Calu3 (cell line): ENCODE measurements around the gene PREX1. TPM values are rescaled to one million over a fixed set of nuclear protein-coding genes. Genes with fewer than 3 reads are reported as not detected.

Experiments
- BruUV-seq: library from RNA; stranded (reverse); fragments of 400-500 nt; replicated peaks from 2 replicates; lab custom pipeline; 2021; lab: Mats Ljungman, UMichigan
- CTCF ChIA-PET: fragments of 300-600 bp; sonication (Branson Sonifier 250); formaldehyde crosslinking; loops from one replicate; lab custom pipeline; 2022; ENCODE audit warnings: antibody characterized with exemption; lab: Charles Lee
- DNase-seq: peaks from one replicate; pipeline ENCODE4 v3.0.0; 2022
- H3K27ac Mint-ChIP-seq: one replicate; pipeline ENCODE4 v1.8.0; 2022; ENCODE audit warnings: mixed read lengths; ENCODE audit not compliant: unreplicated experiment
- H3K27me3 Mint-ChIP-seq: one replicate; pipeline ENCODE4 v1.8.0; 2022; ENCODE audit warnings: mixed read lengths; ENCODE audit not compliant: unreplicated experiment
- H3K36me3 Mint-ChIP-seq: one replicate; pipeline ENCODE4 v1.8.0; 2022; ENCODE audit warnings: mild to moderate bottlenecking, moderate library complexity, mixed read lengths; ENCODE audit not compliant: insufficient read depth, unreplicated experiment
- H3K4me1 Mint-ChIP-seq: one replicate; pipeline ENCODE4 v1.8.0; 2022; ENCODE audit warnings: mild to moderate bottlenecking, low read depth, mixed read lengths; ENCODE audit not compliant: unreplicated experiment
- H3K4me3 Mint-ChIP-seq: one replicate; pipeline ENCODE4 v1.8.0; 2022; ENCODE audit warnings: mild to moderate bottlenecking, low read depth, moderate library complexity, mixed read lengths; ENCODE audit not compliant: unreplicated experiment
- H3K9me3 Mint-ChIP-seq: one replicate; pipeline ENCODE4 v1.8.0; 2022; ENCODE audit warnings: low read depth, mixed read lengths; ENCODE audit not compliant: unreplicated experiment
- intact Hi-C: fragments of 100-400 bp; cut with micrococcal nuclease; formaldehyde crosslinking; loops from one replicate; pipeline ENCODE4 v1.10.0; 2022; ENCODE audit not compliant: unreplicated experiment
- total RNA-seq: library from RNA; stranded (reverse); gene quantifications from 2 replicates; pipeline ENCODE4 v1.2.3, GENCODE V29; 2022
- TF ChIP-seq, protein P1 (sequence below): fragments of 200-600 bp; IDR thresholded peaks from one replicate; pipeline ENCODE4 v1.8.0; 2022; ENCODE audit warnings: antibody characterized with exemption; ENCODE audit not compliant: unreplicated experiment

The PREX1 gene
- total RNA-seq, 1 experiment from 2014 or later, result 0.31 TPM

DNA sequence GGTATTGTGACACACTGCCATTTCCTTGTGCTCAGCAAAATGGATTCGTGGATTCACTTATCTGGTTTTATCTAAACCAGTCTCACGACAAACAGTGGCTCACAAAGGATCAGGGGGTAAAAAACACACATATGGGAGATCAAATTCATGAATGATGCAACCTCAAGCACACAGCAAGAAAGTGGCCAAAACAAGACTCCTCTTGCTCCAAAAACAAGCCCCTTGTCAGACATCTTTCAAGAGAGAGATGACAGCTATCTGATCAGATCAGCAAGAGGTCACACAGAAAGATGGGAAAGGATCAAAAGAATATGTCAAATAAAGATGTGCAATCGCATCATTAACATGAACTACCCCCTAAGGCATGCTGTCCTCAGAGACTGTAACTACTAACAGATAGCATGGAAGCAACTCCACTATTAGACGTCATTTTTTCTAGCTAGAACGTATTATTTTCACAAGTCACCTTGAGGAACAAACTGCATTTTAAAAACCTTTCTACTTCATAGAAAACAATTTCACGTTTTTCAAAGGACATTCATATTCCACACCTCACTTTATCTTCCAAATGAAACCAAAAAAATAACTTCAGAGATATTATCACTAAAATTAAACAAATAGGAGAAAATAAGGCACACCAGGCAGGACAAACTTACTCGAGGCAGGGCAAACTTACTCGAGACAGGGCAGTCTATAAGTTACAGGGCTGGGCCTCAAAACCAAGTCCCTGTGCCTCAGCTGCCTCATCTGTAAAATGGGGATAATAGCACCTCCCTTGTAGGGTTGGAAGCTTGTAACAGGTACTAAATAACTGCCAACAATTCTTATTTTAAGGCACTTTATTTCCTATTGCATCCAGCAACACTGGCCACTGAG is 122.3 kb downstream of the PREX1 start:
- Mint-ChIP-seq H3K9me3 (no peaks in the 10 kb centered on the region), H3K4me3 (no peak overlapping the region), H3K27me3 (peaks cover 56% of the 10 kb centered on the region), H3K36me3 (no peaks in the 10 kb centered on the region), H3K4me1 (no peaks in the 10 kb centered on the region), H3K27ac (no peak overlapping the region)
- TF ChIP-seq, protein P1, sequence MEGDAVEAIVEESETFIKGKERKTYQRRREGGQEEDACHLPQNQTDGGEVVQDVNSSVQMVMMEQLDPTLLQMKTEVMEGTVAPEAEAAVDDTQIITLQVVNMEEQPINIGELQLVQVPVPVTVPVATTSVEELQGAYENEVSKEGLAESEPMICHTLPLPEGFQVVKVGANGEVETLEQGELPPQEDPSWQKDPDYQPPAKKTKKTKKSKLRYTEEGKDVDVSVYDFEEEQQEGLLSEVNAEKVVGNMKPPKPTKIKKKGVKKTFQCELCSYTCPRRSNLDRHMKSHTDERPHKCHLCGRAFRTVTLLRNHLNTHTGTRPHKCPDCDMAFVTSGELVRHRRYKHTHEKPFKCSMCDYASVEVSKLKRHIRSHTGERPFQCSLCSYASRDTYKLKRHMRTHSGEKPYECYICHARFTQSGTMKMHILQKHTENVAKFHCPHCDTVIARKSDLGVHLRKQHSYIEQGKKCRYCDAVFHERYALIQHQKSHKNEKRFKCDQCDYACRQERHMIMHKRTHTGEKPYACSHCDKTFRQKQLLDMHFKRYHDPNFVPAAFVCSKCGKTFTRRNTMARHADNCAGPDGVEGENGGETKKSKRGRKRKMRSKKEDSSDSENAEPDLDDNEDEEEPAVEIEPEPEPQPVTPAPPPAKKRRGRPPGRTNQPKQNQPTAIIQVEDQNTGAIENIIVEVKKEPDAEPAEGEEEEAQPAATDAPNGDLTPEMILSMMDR, result no peak
- BruUV-seq, result no TSS peak
- no peak for DNase-seq
- CTCF ChIA-PET, result interaction anchor here (0.6 kb wide), 1 partner anchor 678 kb away, joined by 3 read pairs; no protein-coding TSS in a partner anchor
- intact Hi-C loops, result no loop called here

DNA sequence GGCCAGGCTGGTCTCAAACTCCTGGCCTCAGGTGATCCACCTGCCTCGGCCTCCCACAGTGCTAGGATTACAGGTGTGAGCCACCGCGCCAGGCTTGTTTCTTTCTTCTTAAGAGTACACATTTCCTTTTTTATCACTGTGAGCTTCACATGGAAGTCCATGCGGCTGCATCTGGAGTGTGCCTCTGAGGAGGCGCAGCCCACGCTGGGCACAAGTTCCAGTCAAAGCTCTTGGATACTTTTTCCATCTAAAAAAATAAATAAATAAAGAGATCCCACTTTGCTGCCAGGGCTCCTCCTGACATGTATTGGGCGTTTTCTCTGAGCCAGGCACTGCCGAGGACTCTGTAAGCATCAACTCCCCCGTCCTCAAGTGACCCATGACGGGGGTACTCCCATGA is 123.0 kb downstream of the PREX1 start:
- no peak for DNase-seq
- Mint-ChIP-seq H3K27me3 (peaks cover 56% of the 10 kb centered on the region), H3K9me3 (no peaks in the 10 kb centered on the region), H3K36me3 (no peaks in the 10 kb centered on the region), H3K4me3 (no peak overlapping the region), H3K4me1 (no peaks in the 10 kb centered on the region), H3K27ac (no peak overlapping the region)
- TF ChIP-seq, protein P1, result no peak
- CTCF ChIA-PET, result interaction anchor here (0.6 to 1.5 kb wide), 2 partner anchors 47 to 677 kb away, joined by 3 read pairs; no protein-coding TSS in a partner anchor
- no TSS peak for BruUV-seq
- intact Hi-C loops, result no loop called here

DNA sequence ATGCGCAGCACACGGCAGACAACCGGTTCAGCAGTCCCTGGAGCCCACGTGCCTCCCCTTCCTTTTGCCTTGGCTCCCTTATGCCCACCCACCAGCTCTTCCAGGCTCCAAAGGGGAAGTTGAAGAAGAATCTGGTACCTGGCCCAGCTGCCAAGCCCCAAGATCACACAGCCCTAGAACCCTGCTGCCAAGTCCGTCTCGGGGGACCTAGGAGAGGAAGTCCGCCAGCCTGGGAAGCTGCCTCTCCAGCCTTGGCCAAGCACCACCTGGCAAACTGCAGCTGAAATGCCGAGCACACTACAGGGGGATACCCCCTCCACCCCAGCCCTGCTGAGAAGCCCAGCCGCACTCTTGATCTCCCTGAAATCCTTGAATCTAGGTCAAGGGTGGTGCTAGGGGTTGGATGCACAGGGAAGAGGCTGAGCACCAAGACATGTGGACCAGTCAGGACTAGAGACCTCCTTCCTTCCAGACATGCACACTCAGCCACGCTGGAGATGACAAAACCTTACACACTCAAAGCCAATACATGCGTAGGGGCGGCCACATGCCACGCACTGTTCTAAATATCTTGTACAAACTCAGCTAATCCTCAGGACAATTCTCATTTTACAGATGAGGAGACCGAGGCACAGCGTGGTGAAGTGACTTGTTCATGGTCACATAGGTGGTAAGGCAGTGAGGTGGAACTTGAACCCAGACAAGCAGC is 124.1 kb downstream of the PREX1 start:
- CTCF ChIA-PET, result interaction anchor here (1.5 kb wide), 1 partner anchor 46 kb away, joined by 3 read pairs; no protein-coding TSS in a partner anchor
- TF ChIP-seq, protein P1, result no peak
- H3K27me3 Mint-ChIP-seq, result peaks cover 49% of the 10 kb centered on the region
- peaks cover under 1% of the 10 kb centered on the region for H3K4me1 Mint-ChIP-seq
- H3K27ac Mint-ChIP-seq, result no peak overlapping the region
- no peak overlapping the region for H3K4me3 Mint-ChIP-seq
- no TSS peak for BruUV-seq
- H3K36me3 Mint-ChIP-seq, result no peaks in the 10 kb centered on the region
- intact Hi-C loops, result no loop called here
- no peak for DNase-seq
- no peaks in the 10 kb centered on the region for H3K9me3 Mint-ChIP-seq

DNA sequence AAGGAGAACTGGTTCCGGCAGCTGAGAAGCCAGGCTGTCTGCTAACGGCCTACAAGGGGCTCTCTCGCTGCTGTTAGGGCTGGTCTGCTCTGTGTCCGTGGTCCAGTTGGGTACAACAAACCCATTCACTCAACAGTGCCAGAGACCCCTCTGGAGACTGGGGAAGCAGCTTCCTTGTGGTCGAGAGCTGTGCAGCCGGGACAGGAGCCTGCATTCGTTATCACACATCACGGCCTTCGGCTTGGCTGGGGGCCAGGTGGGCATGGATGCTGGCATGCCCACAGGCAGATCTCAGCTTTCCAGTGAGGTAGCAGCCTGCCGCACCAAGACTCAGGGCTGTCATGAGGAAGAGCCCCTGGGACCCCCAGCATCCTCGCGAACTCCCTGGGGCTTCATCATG is 124.7 kb downstream of the PREX1 start:
- BruUV-seq, result no TSS peak

More for the DNA sequence above, 124.7 kb downstream of the PREX1 start:
- no peaks in the 10 kb centered on the region for H3K36me3 Mint-ChIP-seq
- H3K27me3 Mint-ChIP-seq, result peaks cover 44% of the 10 kb centered on the region
- TF ChIP-seq, protein P1, result no peak
- no peaks in the 10 kb centered on the region for H3K9me3 Mint-ChIP-seq
- H3K4me1 Mint-ChIP-seq, result peaks cover 6% of the 10 kb centered on the region
- DNase-seq, result no peak
- no peak overlapping the region for H3K4me3 Mint-ChIP-seq
- no peak overlapping the region for H3K27ac Mint-ChIP-seq
- intact Hi-C loops, result no loop called here
- CTCF ChIA-PET, result no interaction called here
